ENCODE measurements around the gene PMM2.
"Not testable (repeated sequence)": the region's sequence is repeated elsewhere in the genome, so short reads cannot be mapped to it uniquely, and the experiment has no call there.

Gene PMM2

GRCh38 chr16:8814095-8814806, 16.6 kb downstream of the PMM2 start:
- FAIRE-seq (no peak), DNase-seq (ENCODE audit: extremely low spot score, insufficient read length, low read depth) (no peak)

- DNase-seq (ENCODE audit: extremely low spot score, insufficient read length, low read depth) (no peak), FAIRE-seq (no peak)
Observed at GRCh38 chr16:8816967-8817655, 19.5 kb downstream of the PMM2 start.

GRCh38 chr16:8818504-8819270, 21.0 kb downstream of the PMM2 start:
- FAIRE-seq (peak; percentile 72), DNase-seq (ENCODE audit: extremely low spot score, insufficient read length, low read depth) (peak; percentile 18)

- FAIRE-seq (no peak), DNase-seq (ENCODE audit: extremely low spot score, insufficient read length, low read depth) (no peak)
Observed at GRCh38 chr16:8819411-8820034, 21.9 kb downstream of the PMM2 start.

GRCh38 chr16:8822403-8822802, 24.8 kb downstream of the PMM2 start:
- no peak for DNase-seq (ENCODE audit: extremely low spot score, insufficient read length, low read depth)
- no peak for FAIRE-seq

- DNase-seq (ENCODE audit: extremely low spot score, insufficient read length, low read depth) (no peak), FAIRE-seq (no peak)
Observed at GRCh38 chr16:8826278-8826879, 28.7 kb downstream of the PMM2 start.

- DNase-seq (ENCODE audit: extremely low spot score, insufficient read length, low read depth) (no peak), FAIRE-seq (no peak)
Observed at GRCh38 chr16:8828541-8829165, 31.0 kb downstream of the PMM2 start.

- DNase-seq (ENCODE audit: extremely low spot score, insufficient read length, low read depth) (no peak), FAIRE-seq (no peak)
Observed at GRCh38 chr16:8831450-8831849, 33.8 kb downstream of the PMM2 start.

GRCh38 chr16:8831871-8832716, 34.5 kb downstream of the PMM2 start:
- DNase-seq (ENCODE audit: extremely low spot score, insufficient read length, low read depth) (no peak), FAIRE-seq (no peak)

- FAIRE-seq (no peak), DNase-seq (ENCODE audit: extremely low spot score, insufficient read length, low read depth) (no peak)
Observed at GRCh38 chr16:8832717-8833105, 35.1 kb downstream of the PMM2 start.

- not testable (repeated sequence) for FAIRE-seq; DNase-seq (ENCODE audit: extremely low spot score, insufficient read length, low read depth)
Observed at GRCh38 chr16:8836797-8837196, 39.2 kb downstream of the PMM2 start.

- not testable (repeated sequence) for FAIRE-seq
Observed at GRCh38 chr16:8837594-8837993, 40.0 kb downstream of the PMM2 start.

GRCh38 chr16:8842016-8842415, 44.4 kb downstream of the PMM2 start:
- not testable (repeated sequence) for DNase-seq (ENCODE audit: extremely low spot score, insufficient read length, low read depth); FAIRE-seq

More at GRCh38 chr16:8837594-8837993, 40.0 kb downstream of the PMM2 start:
- not testable (repeated sequence) for DNase-seq (ENCODE audit: extremely low spot score, insufficient read length, low read depth)

- not testable (repeated sequence) for DNase-seq (ENCODE audit: extremely low spot score, insufficient read length, low read depth); FAIRE-seq
Observed at GRCh38 chr16:8843296-8843695, 45.7 kb downstream of the PMM2 start.

- FAIRE-seq (no peak), DNase-seq (ENCODE audit: extremely low spot score, insufficient read length, low read depth) (no peak)
Observed at GRCh38 chr16:8845699-8846298, 48.2 kb downstream of the PMM2 start.

GRCh38 chr16:8846401-8846932, 48.8 kb downstream of the PMM2 start:
- FAIRE-seq, result no peak
- DNase-seq (ENCODE audit: extremely low spot score, insufficient read length, low read depth), result no peak

- no peak for DNase-seq (ENCODE audit: extremely low spot score, insufficient read length, low read depth)
- no peak for FAIRE-seq
Observed at GRCh38 chr16:8847145-8847544, 49.5 kb downstream of the PMM2 start.

- DNase-seq (ENCODE audit: extremely low spot score, insufficient read length, low read depth) (no peak), FAIRE-seq (no peak)
Observed at GRCh38 chr16:8847623-8848022, 50.0 kb downstream of the PMM2 start.

Measured in GM18507 (cell line).